Stimulated activated CD4-positive, alpha-beta T cell treated with anti-CD3 and anti-CD28 coated beads, Interleukin-12 subunit alpha, Interleukin-12 subunit beta, amount 100 ng/mL, for 24 hours (primary cell): ENCODE results near the gene ZNF281.
A peak's percentile ranks its signal among the peaks of the same experiment; 100 is the strongest.
"Not testable (repeated sequence)": the region's sequence is repeated elsewhere in the genome, so short reads cannot be mapped to it uniquely, and the experiment has no call there.

Experiments used
- DNase-seq, 2 experiments: peaks; one replicate each; pipeline ENCODE4 v3.0.0-alpha.2; 2020; ENCODE audit warnings: low read depth in 2 of 2

The ZNF281 gene, protein sequence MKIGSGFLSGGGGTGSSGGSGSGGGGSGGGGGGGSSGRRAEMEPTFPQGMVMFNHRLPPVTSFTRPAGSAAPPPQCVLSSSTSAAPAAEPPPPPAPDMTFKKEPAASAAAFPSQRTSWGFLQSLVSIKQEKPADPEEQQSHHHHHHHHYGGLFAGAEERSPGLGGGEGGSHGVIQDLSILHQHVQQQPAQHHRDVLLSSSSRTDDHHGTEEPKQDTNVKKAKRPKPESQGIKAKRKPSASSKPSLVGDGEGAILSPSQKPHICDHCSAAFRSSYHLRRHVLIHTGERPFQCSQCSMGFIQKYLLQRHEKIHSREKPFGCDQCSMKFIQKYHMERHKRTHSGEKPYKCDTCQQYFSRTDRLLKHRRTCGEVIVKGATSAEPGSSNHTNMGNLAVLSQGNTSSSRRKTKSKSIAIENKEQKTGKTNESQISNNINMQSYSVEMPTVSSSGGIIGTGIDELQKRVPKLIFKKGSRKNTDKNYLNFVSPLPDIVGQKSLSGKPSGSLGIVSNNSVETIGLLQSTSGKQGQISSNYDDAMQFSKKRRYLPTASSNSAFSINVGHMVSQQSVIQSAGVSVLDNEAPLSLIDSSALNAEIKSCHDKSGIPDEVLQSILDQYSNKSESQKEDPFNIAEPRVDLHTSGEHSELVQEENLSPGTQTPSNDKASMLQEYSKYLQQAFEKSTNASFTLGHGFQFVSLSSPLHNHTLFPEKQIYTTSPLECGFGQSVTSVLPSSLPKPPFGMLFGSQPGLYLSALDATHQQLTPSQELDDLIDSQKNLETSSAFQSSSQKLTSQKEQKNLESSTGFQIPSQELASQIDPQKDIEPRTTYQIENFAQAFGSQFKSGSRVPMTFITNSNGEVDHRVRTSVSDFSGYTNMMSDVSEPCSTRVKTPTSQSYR

DNA sequence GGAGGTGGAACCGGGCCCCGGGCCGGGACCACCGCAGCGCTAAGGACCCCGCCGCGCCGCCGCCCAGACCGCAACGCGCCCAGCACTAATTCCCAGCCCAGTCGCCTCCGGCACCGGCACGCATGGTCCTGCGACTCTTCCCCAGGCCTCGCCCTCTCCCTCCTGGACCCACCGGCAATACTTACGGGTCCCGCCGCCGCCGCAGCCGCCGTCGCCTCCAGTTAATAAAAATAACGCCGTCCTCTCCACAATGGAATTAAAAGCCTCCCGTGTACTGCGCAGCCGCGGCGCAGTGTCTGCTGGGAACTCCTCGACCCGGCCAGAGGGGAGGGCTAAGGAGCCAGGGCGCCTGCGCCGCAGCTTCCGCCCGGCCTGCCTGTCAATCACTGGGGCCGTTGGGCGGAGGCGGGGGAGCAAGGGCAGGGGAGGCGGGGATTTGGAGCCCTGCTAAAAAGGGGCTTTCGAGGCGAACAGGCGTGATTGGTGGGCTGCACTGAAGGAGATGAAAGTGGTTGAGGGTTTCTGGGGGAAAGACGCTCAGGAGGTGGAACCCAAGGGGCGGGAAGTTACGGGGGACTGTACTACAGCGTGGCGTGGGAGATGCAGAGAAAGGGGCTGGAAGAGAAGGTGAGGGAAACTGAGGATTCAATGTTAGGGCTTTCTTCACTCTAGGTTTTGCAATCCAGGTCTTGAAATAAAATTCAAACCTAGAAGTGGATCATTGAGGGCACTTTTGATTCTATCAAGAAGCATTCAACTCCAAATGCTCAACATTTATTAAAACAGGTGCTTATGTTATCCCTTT lies at the start of gene ZNF281:
Gene ZNF281 (minus strand): TSS at position 276 of the 805 bp plus-strand sequence. CDS start 331 bp downstream, outside the sequence.
- DNase-seq = peak; percentile 87 to 92

DNA sequence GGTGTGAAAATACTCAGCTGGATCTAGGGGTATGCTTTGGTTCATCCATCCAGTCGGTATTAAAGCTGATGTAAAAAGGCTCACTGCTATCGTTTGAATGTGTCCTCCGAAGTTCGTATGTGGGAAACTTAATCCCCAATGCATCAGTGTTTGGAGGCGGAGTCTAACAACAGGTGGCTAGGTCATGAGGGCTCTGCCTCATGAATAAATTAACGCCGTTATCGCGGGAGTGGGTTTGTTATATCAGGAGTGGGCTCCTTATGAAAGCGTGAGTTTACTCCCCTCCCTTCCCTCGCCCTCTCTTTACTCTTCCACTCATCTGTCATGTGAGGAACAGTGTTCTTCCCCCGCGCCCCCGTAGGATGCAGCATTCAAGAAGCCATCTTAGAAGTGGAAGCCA lies 48.9 kb upstream of the ZNF281 start:
- DNase-seq = no peak

DNA sequence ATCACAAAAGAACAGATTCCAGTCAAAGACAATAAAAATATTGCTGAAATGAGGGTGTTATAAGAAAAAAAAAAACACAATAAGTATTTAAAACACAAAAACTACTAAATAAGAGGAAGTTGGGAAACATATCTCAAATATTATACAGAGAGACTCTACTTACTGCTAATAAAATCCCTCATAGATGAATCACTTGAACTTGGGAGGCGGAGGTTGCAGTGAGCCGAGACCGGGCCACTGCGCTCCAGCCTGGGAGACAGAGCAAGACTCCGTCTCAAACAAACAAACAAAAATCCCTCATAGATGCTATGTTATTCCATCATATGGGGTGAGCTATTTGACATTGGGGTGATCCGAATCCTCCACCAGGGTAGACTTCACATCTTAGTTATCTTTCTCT lies 48.0 kb upstream of the ZNF281 start:
- DNase-seq = no peak

DNA sequence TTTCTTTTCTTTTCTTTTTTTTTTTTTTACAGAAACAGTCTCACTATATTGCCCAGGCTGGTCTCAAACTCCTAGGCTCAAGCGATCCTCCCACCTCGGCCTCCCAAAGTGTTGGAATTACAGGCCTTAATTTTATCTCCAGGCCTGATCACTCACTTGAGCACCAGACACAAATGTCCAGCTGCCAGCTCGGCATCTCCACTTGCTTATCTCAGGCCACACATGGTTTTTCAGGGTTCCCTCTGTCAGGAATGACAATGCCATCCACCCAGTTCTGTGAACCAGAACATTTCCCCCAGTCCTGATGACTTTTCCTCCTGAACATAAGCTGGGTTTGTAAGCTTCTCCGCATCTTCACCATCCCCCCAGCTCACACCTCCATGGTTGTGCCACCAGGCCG lies 44.6 kb upstream of the ZNF281 start:
- DNase-seq = no peak

- no peak for DNase-seq
Observed at GRCh38 chr1:200453553-200453905, 43.7 kb upstream of the ZNF281 start.

DNA sequence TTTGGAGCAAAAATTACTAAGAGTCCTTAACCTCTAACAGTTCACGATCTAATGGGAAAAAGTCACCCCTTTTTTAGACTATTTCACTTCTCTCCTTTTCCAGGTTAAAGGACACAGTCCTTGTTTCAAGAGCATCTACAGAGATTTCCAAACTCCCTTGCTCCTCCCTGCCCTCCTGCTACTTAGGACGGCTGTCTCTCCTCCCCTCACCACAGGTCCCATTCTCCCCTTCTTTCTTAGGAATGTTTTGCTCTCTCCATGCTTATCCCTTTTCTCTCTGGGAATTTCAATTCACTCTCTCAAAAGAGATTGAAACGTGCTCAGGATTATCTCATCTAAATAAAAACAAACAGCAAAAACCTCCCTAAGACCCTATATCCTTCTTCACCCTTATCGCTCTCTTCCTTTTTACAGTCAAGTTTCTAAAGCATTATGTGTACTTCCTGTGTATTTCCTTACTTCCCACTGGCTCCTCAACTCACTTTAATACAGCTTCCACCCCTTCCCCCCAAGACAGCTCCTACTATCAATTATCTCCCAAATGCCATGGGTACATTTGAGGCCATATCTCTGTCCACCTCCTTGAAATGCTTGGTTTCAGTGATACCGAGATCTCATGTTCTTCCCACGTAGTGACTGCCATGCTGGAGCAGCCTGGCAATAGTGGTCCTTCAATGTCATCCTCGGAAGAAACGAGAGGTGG lies 43.2 kb upstream of the ZNF281 start:
- DNase-seq = no peak

DNA sequence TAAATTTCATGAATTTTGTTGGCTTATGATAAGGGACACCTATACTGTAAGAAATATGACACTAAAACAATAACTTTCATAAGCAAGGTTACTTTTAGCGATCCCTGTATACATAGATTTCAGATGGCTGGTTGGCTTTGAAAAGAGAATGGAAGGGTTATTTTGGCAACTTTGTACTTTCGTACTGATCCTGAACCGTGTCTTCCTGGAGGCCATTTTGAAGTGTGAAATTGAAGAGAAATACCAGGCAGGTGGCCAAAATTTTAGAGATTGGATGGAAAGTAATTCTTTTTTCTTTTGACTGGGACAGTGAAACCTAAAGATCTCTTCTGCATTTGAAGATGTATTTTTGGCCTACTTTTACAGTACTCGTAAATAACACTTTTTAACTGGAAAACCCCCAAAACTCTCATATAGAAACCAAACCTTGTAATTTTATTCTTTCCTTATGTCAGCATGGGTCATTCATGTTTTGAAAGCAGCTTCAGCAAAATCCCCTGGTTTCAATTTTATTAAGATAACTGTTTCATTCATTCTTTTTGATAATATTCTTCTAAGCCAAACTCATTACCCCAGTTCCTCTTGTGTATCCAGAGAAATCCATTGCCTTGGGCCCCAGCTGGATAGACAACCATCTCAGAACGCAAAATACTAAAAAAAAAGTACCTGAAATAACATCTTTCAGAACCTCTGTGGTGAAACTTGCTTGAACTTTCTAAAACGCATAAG lies 38.4 kb upstream of the ZNF281 start:
- DNase-seq = no peak

- peak in 1 of 2 experiments; percentile 14 for DNase-seq
Observed at GRCh38 chr1:200445213-200445612, 35.4 kb upstream of the ZNF281 start.

DNA sequence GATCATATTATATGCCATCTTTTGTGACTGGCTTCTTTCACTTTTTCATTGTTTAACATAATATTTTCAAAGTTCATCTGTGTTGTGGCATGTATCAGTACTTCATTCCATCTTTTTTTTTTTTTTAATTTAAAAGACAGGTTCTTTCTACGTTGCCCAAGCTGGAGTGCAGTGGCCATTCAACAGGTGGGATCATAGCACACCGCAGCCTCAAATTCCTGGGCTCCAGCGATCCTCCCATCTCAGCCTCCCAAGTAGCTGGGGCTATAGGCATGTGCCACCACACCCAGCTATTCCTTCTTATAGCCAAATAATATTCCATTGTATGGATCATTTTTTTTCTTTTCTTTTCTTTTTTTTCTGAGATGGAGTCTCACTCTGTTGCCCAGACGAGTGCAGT lies 34.6 kb upstream of the ZNF281 start:
- no peak for DNase-seq

GRCh38 chr1:200443860-200444259 lies 34.0 kb upstream of the ZNF281 start:
- DNase-seq = no peak

GRCh38 chr1:200442537-200443156 lies 32.8 kb upstream of the ZNF281 start:
- DNase-seq = no peak

- no peak for DNase-seq
Observed at GRCh38 chr1:200442023-200442422, 32.2 kb upstream of the ZNF281 start.

- DNase-seq = no peak
Observed at GRCh38 chr1:200438911-200439310, 29.1 kb upstream of the ZNF281 start.

GRCh38 chr1:200438413-200438812 lies 28.6 kb upstream of the ZNF281 start:
- not testable (repeated sequence) for DNase-seq

- no peak for DNase-seq
Observed at GRCh38 chr1:200437556-200438203, 27.8 kb upstream of the ZNF281 start.

- no peak for DNase-seq
Observed at GRCh38 chr1:200437088-200437487, 27.3 kb upstream of the ZNF281 start.

- DNase-seq = no peak
Observed at GRCh38 chr1:200436436-200436835, 26.6 kb upstream of the ZNF281 start.

- no peak for DNase-seq
Observed at GRCh38 chr1:200435200-200435780, 25.5 kb upstream of the ZNF281 start.

GRCh38 chr1:200433586-200433985 lies 23.8 kb upstream of the ZNF281 start:
- no peak for DNase-seq
